ENCODE results near the gene INO80C.

DNA sequence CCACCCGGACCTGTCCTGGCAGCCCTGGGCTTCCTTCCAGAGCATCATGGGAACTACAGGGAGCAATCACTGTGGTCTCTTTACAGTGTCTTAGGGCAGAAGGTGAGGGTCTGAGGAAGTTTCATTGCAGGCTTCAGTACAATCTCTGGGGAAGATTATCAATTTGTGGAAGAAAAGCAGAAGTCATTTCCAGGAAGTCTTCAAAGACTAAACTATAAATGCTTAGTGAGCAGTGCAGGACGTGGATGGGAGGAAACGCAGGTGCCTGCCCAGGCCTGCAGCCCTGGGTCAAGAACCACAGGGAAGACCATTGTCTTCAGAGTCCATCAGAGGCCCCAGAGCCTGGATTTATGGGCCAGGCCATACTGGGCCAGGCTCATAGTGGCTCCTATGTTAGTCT, 54.3 kb downstream of the INO80C start:
- TF ChIP-seq ATF1 (CRISPR knock-in tag; IDR thresholded peaks at IDR 0.05) (no peak), NR3C1 (CRISPR knock-in tag; conservative IDR thresholded peaks at IDR 0.05; ENCODE audit: low read depth) (no peak), CREB1 (CRISPR knock-in tag; IDR thresholded peaks at IDR 0.05) (no peak), SP1 (CRISPR knock-in tag; conservative IDR thresholded peaks at IDR 0.05) (no peak), CBFB (CRISPR knock-in tag; IDR thresholded peaks at IDR 0.05; ENCODE audit: low read depth) (no peak), SMAD4 (CRISPR knock-in tag; IDR thresholded peaks at IDR 0.05) (no peak), TEAD1 (CRISPR knock-in tag; IDR thresholded peaks at IDR 0.05) (no peak)
- TF ChIP-seq, protein P1, sequence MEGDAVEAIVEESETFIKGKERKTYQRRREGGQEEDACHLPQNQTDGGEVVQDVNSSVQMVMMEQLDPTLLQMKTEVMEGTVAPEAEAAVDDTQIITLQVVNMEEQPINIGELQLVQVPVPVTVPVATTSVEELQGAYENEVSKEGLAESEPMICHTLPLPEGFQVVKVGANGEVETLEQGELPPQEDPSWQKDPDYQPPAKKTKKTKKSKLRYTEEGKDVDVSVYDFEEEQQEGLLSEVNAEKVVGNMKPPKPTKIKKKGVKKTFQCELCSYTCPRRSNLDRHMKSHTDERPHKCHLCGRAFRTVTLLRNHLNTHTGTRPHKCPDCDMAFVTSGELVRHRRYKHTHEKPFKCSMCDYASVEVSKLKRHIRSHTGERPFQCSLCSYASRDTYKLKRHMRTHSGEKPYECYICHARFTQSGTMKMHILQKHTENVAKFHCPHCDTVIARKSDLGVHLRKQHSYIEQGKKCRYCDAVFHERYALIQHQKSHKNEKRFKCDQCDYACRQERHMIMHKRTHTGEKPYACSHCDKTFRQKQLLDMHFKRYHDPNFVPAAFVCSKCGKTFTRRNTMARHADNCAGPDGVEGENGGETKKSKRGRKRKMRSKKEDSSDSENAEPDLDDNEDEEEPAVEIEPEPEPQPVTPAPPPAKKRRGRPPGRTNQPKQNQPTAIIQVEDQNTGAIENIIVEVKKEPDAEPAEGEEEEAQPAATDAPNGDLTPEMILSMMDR (IDR thresholded peaks at IDR 0.05): no peak
- TF ChIP-seq, protein P2, sequence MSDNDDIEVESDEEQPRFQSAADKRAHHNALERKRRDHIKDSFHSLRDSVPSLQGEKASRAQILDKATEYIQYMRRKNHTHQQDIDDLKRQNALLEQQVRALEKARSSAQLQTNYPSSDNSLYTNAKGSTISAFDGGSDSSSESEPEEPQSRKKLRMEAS (CRISPR knock-in tag; IDR thresholded peaks at IDR 0.05): no peak
- TF ChIP-seq, protein P3, sequence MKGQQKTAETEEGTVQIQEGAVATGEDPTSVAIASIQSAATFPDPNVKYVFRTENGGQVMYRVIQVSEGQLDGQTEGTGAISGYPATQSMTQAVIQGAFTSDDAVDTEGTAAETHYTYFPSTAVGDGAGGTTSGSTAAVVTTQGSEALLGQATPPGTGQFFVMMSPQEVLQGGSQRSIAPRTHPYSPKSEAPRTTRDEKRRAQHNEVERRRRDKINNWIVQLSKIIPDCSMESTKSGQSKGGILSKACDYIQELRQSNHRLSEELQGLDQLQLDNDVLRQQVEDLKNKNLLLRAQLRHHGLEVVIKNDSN (CRISPR knock-in tag; IDR thresholded peaks at IDR 0.05): no peak
- TF ChIP-seq, protein P4, sequence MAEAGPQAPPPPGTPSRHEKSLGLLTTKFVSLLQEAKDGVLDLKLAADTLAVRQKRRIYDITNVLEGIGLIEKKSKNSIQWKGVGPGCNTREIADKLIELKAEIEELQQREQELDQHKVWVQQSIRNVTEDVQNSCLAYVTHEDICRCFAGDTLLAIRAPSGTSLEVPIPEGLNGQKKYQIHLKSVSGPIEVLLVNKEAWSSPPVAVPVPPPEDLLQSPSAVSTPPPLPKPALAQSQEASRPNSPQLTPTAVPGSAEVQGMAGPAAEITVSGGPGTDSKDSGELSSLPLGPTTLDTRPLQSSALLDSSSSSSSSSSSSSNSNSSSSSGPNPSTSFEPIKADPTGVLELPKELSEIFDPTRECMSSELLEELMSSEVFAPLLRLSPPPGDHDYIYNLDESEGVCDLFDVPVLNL (CRISPR knock-in tag; IDR thresholded peaks at IDR 0.05; ENCODE audit: borderline replicate concordance, low read depth): no peak
- TF ChIP-seq, protein P5, sequence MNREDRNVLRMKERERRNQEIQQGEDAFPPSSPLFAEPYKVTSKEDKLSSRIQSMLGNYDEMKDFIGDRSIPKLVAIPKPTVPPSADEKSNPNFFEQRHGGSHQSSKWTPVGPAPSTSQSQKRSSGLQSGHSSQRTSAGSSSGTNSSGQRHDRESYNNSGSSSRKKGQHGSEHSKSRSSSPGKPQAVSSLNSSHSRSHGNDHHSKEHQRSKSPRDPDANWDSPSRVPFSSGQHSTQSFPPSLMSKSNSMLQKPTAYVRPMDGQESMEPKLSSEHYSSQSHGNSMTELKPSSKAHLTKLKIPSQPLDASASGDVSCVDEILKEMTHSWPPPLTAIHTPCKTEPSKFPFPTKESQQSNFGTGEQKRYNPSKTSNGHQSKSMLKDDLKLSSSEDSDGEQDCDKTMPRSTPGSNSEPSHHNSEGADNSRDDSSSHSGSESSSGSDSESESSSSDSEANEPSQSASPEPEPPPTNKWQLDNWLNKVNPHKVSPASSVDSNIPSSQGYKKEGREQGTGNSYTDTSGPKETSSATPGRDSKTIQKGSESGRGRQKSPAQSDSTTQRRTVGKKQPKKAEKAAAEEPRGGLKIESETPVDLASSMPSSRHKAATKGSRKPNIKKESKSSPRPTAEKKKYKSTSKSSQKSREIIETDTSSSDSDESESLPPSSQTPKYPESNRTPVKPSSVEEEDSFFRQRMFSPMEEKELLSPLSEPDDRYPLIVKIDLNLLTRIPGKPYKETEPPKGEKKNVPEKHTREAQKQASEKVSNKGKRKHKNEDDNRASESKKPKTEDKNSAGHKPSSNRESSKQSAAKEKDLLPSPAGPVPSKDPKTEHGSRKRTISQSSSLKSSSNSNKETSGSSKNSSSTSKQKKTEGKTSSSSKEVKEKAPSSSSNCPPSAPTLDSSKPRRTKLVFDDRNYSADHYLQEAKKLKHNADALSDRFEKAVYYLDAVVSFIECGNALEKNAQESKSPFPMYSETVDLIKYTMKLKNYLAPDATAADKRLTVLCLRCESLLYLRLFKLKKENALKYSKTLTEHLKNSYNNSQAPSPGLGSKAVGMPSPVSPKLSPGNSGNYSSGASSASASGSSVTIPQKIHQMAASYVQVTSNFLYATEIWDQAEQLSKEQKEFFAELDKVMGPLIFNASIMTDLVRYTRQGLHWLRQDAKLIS (CRISPR knock-in tag; IDR thresholded peaks at IDR 0.05; ENCODE audit: borderline replicate concordance): no peak
- TF ChIP-seq, protein P6, sequence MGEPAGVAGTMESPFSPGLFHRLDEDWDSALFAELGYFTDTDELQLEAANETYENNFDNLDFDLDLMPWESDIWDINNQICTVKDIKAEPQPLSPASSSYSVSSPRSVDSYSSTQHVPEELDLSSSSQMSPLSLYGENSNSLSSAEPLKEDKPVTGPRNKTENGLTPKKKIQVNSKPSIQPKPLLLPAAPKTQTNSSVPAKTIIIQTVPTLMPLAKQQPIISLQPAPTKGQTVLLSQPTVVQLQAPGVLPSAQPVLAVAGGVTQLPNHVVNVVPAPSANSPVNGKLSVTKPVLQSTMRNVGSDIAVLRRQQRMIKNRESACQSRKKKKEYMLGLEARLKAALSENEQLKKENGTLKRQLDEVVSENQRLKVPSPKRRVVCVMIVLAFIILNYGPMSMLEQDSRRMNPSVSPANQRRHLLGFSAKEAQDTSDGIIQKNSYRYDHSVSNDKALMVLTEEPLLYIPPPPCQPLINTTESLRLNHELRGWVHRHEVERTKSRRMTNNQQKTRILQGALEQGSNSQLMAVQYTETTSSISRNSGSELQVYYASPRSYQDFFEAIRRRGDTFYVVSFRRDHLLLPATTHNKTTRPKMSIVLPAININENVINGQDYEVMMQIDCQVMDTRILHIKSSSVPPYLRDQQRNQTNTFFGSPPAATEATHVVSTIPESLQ (CRISPR knock-in tag; IDR thresholded peaks at IDR 0.05): no peak
- TF ChIP-seq, protein P7, sequence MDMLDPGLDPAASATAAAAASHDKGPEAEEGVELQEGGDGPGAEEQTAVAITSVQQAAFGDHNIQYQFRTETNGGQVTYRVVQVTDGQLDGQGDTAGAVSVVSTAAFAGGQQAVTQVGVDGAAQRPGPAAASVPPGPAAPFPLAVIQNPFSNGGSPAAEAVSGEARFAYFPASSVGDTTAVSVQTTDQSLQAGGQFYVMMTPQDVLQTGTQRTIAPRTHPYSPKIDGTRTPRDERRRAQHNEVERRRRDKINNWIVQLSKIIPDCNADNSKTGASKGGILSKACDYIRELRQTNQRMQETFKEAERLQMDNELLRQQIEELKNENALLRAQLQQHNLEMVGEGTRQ (CRISPR knock-in tag; IDR thresholded peaks at IDR 0.05): no peak

Data from WTC11 (cell line).